Thyroid gland (tissue), 4 donors: ENCODE measurements around the gene CD276.

Source experiments
- POLR2A ChIP-seq, 2 donors: fragments of 450-650 bp; IDR thresholded peaks; one replicate each; pipeline ENCODE4 v1.6.1; 2017; ENCODE audit warnings: antibody characterized with exemption in 2 of 2, mild to moderate bottlenecking in 2 of 2, moderate library complexity in 1 of 2
- TF ChIP-seq, protein P1 (sequence below), 6 experiments: fragments of 200-600 bp in 3 of 6; fragments of 450-650 bp in 3 of 6; sonication (generic) in 3 of 6; IDR thresholded peaks; one replicate each; pipeline ENCODE4 v1.5.1; 2016 to 2019; ENCODE audit warnings: antibody characterized with exemption in 6 of 6, mild to moderate bottlenecking in 2 of 6, inconsistent platforms in 1 of 6, moderate library complexity in 1 of 6

DNA sequence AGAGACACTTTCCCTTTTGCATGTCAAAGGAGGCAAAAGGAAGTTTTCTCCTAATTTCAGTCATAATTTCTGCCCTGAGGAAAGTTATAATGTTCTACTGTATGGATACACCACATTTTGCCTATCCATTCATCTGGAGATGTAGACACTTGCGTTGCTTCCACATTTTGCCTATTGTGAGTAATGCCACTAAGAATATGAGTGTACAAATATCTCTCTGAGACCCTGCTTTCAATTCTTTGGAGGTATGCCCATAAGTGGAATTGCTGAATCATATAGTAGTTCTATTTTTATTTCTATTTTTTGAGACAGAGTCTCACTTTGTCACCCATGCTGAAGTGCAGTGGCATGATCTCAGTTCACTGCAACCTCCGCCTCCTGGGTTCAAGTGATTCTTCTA, 3.6 kb upstream of the CD276 start:
- TF ChIP-seq, protein P1, sequence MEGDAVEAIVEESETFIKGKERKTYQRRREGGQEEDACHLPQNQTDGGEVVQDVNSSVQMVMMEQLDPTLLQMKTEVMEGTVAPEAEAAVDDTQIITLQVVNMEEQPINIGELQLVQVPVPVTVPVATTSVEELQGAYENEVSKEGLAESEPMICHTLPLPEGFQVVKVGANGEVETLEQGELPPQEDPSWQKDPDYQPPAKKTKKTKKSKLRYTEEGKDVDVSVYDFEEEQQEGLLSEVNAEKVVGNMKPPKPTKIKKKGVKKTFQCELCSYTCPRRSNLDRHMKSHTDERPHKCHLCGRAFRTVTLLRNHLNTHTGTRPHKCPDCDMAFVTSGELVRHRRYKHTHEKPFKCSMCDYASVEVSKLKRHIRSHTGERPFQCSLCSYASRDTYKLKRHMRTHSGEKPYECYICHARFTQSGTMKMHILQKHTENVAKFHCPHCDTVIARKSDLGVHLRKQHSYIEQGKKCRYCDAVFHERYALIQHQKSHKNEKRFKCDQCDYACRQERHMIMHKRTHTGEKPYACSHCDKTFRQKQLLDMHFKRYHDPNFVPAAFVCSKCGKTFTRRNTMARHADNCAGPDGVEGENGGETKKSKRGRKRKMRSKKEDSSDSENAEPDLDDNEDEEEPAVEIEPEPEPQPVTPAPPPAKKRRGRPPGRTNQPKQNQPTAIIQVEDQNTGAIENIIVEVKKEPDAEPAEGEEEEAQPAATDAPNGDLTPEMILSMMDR (IDR thresholded peaks at IDR 0.05): no peak
- no peak for TF ChIP-seq POLR2A (IDR thresholded peaks at IDR 0.05)
